HFF-Myc (cell line): ENCODE data around the gene SMG6.

Source experiments
- DNase-seq: peaks from one replicate; pipeline ENCODE4 v3.0.0-alpha.2; 2011; ENCODE audit warnings: low read depth; ENCODE audit errors: extremely low read depth
- H3K4me3 ChIP-seq: replicated peaks from 2 replicates; pipeline ENCODE4 v1.5.1; 2011; ENCODE audit warnings: low read depth, mild to moderate bottlenecking, control low read depth, low read length
- CTCF ChIP-seq: IDR thresholded peaks from 2 replicates; pipeline ENCODE4 v1.5.1; 2012; ENCODE audit warnings: mild to moderate bottlenecking, low read depth, low read length, control low read depth; ENCODE audit errors: missing control alignments

SMG6 gene

GRCh38 chr17:2289878-2290478 is 13.6 kb downstream of the SMG6 start:
- no peak for DNase-seq
- no peak for TF ChIP-seq CTCF
- H3K4me3 ChIP-seq = no peak overlapping the region

GRCh38 chr17:2283302-2283701 is 20.3 kb downstream of the SMG6 start:
- no peak for TF ChIP-seq CTCF
- no peak overlapping the region for H3K4me3 ChIP-seq
- no peak for DNase-seq

GRCh38 chr17:2282297-2282873 is 21.2 kb downstream of the SMG6 start:
- DNase-seq = peak; percentile 70
- TF ChIP-seq CTCF = peak; percentile 41
- H3K4me3 ChIP-seq = no peak overlapping the region

- no peak for DNase-seq
- H3K4me3 ChIP-seq = no peak overlapping the region
Observed at GRCh38 chr17:2279707-2280106, 23.9 kb downstream of the SMG6 start.

GRCh38 chr17:2277429-2278170 is 26.0 kb downstream of the SMG6 start:
- no peak for TF ChIP-seq CTCF
- no peak overlapping the region for H3K4me3 ChIP-seq
- DNase-seq = no peak

More at GRCh38 chr17:2279707-2280106, 23.9 kb downstream of the SMG6 start:
- no peak for TF ChIP-seq CTCF

- TF ChIP-seq CTCF = no peak
- no peak overlapping the region for H3K4me3 ChIP-seq
- no peak for DNase-seq
Observed at GRCh38 chr17:2275722-2276121, 27.9 kb downstream of the SMG6 start.
